HG03354 (cell line): Measurements from ENCODE around the gene HPCAL1.

Source experiments
- ATAC-seq: cut with Tn5 transposase; IDR thresholded peaks from one replicate; pipeline ENCODE4 v1.9.1; 2021; ENCODE audit warnings: mild to moderate bottlenecking; ENCODE audit not compliant: unreplicated experiment, poor library complexity, severe bottlenecking

Gene HPCAL1

GRCh38 chr2:10318345-10318744 is 15.6 kb downstream of the HPCAL1 start:
- no peak for ATAC-seq

GRCh38 chr2:10319892-10320574 is 17.3 kb downstream of the HPCAL1 start:
- no peak for ATAC-seq

GRCh38 chr2:10320575-10320931 is 17.8 kb downstream of the HPCAL1 start:
- no peak for ATAC-seq

- no peak for ATAC-seq
Observed at GRCh38 chr2:10320933-10321332, 18.2 kb downstream of the HPCAL1 start.

- no peak for ATAC-seq
Observed at GRCh38 chr2:10321622-10322021, 18.9 kb downstream of the HPCAL1 start.

GRCh38 chr2:10322481-10322880 is 19.8 kb downstream of the HPCAL1 start:
- no peak for ATAC-seq

GRCh38 chr2:10322973-10323372 is 20.3 kb downstream of the HPCAL1 start:
- ATAC-seq = no peak

GRCh38 chr2:10323535-10323934 is 20.8 kb downstream of the HPCAL1 start:
- no peak for ATAC-seq

GRCh38 chr2:10324095-10324832 is 21.6 kb downstream of the HPCAL1 start:
- no peak for ATAC-seq

- ATAC-seq = no peak
Observed at GRCh38 chr2:10325278-10326145, 22.8 kb downstream of the HPCAL1 start.

GRCh38 chr2:10326151-10326616 is 23.5 kb downstream of the HPCAL1 start:
- no peak for ATAC-seq

GRCh38 chr2:10326707-10327594 is 24.2 kb downstream of the HPCAL1 start:
- ATAC-seq = no peak

- no peak for ATAC-seq
Observed at GRCh38 chr2:10327896-10328669, 25.4 kb downstream of the HPCAL1 start.

- ATAC-seq = no peak
Observed at GRCh38 chr2:10328670-10329579, 26.2 kb downstream of the HPCAL1 start.

GRCh38 chr2:10329580-10329879 is 26.8 kb downstream of the HPCAL1 start:
- ATAC-seq = no peak

GRCh38 chr2:10329880-10330699 is 27.4 kb downstream of the HPCAL1 start:
- no peak for ATAC-seq

GRCh38 chr2:10330700-10331026 is 28.0 kb downstream of the HPCAL1 start:
- no peak for ATAC-seq
